Placental epithelial cell (primary cell): Measurements from ENCODE around the gene DGLUCY. TPM values are rescaled to one million over a fixed set of nuclear protein-coding genes. Genes with fewer than 3 reads are reported as not detected.

Source experiments
- small RNA-seq: library from RNA; depleted of rRNA; stranded (forward); fragments of <200 nt; gene quantifications from one replicate; pipeline ENCODE3, GENCODE V24; 2012
- total RNA-seq: library from RNA; depleted of rRNA; stranded (reverse); fragments of >200 nt; gene quantifications from 2 replicates; pipeline ENCODE4 v1.2.3, GENCODE V29; 2012

Gene DGLUCY
- total RNA-seq, result 24.3 and 35.0 TPM in 2 replicates

GRCh38 chr14:91113829-91114078 lies at the start of gene DGLUCY:
TSS of gene DGLUCY (plus strand) at chr14:91114073. CDS start at chr14:91160295, 46,222 bp downstream.

GRCh38 chr14:91244501-91244901 lies 130.6 kb downstream of the DGLUCY start, which contains the start of gene GPR68:
TSS of gene GPR68 (minus strand) at chr14:91244704. CDS start at chr14:91235050, 9,654 bp downstream.

Small RNA genes lying within 50 kb of the gene (small RNA-seq; reads per million reads assigned to genes)
- gene RNU7-30P (not detected), gene SNORA11B (34.1 reads per million, percentile 97 among the genes with 10 or more reads in this experiment)

Other genes with a start within 250 kb of the DGLUCY start
- gene RPS6KA5, start 53.4 kb upstream of the DGLUCY start, total RNA-seq, result 0.76 and 3.1 TPM in 2 replicates
- 0.39 and 1.7 TPM in 2 replicates for gene GPR68, start 130.6 kb downstream of the DGLUCY start, total RNA-seq